ENCODE measurements around the gene GPR55. TPM values are rescaled to one million over a fixed set of nuclear protein-coding genes. Genes with fewer than 3 reads are reported as not detected.
"Not testable (repeated sequence)": the region's sequence is repeated elsewhere in the genome, so short reads cannot be mapped to it uniquely, and the experiment has no call there.

GPR55 gene, protein sequence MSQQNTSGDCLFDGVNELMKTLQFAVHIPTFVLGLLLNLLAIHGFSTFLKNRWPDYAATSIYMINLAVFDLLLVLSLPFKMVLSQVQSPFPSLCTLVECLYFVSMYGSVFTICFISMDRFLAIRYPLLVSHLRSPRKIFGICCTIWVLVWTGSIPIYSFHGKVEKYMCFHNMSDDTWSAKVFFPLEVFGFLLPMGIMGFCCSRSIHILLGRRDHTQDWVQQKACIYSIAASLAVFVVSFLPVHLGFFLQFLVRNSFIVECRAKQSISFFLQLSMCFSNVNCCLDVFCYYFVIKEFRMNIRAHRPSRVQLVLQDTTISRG
- 0.79 TPM in 1 of 2 replicates, not detected in the other for total RNA-seq (2014; rRNA removed; shearing (Covaris generic))

DNA sequence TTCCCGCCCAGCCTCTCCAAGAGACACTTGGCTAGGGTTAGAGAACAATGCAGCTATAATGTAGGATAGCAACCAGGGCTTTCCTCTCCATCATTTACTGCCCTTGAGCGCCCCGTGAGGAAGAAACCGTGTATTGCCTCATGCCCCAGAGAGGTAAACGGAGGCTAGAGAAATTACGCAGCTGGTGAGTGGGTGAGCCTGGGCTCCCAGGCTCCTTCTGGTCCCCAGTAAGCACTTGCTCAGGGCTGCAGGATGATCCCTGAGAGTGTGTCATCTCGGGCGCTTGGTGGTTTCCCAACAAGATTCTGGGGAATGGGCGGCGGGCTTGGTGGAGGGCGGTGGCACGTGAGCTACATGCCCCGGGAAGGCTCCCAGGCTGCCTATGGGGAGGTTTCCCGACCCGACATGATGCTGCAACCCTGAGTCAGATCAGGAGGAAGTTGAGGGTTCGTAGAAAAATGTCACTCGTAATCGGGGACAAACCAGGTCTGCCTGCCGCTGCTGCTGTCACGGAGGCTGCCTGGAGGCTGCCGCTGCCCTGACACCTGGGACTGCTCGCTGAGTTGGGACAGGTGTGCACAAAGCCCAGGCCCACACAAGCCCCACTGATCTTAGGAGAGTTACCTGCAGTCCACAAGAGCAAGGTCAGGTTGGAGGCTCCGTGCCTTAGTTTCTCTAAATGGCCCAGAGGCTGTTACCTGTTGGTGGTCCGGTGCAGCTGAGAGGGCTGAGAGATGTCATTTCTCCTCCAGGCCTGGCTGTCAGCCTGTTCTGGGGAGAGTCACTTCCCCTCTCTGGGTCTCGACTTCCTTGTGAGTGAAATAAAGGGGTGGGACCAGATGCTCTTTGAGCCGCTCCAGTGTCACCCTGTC, at the start of gene GPR55:
TSS of gene GPR55 (minus strand) at position 773 of the 872 bp plus-strand sequence. CDS start 14,280 bp downstream, outside the sequence.
- DNase-seq (ENCODE audit: low read depth) = no peak

DNA sequence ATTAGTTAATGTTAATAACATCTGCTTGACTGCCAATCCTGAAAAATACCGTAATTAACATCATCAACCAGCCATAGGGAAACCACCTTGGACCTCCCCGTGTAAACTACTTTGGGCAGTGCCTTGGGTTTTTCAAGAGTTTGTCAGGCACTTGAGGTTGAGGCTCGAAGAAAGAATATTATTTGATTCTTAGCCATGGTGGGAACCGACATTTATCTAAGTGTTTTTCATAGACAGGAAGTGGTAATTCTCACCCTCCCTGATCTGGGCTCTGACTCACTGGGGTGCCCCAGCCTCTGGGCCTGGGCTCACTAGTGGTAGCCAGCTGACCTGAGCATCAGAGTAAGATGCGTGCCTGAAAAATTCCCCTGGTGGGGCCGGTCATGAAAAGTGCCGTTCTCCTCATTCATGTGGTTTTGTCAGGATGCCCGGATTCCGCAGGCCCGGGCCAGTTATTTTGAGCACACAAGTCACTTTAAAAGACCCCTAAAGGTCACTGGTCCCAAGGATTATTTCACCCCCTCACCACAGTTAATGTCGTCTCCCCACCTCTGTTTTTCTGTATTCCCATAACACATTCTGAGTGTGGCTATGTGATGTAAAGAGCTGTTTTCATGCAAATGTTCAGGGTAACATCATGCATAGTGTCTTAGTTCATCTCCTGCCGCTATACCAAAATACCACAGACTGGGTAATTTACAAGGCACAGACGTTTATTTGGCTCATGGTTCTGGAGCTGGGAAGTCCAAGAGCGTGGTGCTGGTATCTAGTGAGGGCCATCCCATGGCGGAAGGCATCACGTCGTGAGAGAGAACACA, 49.3 kb upstream of the GPR55 start:
- peak; percentile 96 for DNase-seq (ENCODE audit: low read depth)

DNA sequence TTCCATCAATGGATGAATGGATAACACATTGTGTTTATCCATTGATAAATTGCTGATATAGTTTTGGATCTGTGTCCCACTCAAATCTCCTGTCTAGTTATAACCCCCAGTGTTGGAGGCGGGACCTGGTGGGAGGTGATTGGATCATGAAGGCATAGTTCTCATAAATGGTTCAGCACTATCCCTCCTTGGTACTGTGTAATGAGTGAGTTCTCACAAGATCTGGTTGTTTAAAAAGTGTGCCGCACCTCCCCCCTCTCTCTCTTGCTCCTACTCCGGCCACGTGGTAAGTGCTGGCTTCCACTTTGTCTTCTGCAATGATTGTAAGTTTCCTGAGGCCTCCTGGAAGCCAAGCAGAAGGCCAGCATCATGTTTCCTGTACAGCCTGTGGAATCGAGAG, 47.0 kb upstream of the GPR55 start:
- no peak for DNase-seq (ENCODE audit: low read depth)

DNA sequence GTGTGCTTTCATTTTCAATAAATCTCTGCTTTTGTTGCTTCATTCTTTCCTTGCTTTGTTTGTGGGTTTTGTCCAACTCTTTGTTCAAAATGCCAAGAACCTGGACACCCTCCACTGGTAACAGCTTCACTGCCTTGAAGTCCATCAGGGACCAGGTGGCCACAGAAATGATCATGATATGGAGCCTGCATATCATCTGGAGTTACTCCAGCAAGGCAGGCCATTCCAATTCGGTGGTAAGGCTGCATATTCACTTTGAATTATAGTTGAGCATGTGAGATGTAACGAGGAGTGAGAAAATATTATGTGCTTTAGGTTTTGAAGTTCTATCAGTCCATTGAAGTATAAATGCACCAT, 44.6 kb upstream of the GPR55 start:
- no peak for DNase-seq (ENCODE audit: low read depth)

DNA sequence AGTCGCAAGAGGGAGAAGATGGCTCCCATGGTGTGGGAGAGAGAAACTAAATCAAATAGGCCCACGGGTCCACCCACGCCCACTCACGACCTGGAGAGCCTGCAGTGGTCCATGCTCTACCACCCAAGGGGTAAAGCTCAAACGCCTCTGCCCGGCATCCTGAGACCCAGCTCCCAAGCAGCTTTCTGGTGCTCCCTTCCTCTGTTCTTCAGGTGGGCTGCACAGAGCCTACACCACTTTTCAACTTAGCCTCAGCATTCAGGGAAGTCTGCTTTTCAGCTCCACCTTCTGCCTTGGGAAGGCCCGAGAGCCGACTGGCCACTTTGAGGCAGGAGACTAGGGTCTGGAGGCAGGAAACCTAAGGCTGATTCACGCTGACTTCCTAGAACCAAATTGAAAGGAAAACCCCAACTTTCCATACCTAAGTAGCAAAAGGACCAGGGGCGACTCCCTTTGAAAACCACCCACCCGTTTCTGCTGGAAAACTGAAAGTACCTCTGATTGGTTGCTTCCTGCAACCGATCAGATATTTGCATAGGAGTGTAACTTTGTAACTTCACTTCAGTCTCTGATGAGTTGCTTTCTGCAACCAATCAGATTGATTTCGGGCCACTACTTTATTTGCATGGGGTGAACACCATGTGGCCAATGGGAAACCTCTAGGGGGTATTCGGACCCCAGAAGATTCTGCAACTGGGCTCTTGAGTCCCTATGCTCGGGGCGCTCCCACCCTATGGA, 44.0 kb upstream of the GPR55 start:
- peak; percentile 45 for DNase-seq (ENCODE audit: low read depth)

DNA sequence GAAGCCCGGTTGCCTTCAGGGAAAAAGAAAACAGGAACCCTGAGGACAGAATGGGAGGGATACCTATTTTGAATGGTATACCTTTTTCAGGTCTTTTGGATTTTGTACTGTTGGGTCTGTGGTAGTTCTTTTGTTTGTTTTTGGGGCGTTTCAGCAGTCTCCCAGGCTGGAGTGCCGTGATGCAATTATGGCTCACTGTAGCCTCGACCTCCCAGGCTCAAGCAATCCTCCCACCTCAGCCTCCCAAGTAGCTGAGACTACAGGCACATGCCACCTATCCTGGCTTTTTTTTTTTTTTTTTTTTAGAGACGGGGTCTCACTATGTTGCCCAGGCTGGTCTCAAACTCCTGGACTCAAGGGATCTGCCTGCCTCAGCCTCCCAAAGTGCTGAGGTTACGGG, 43.3 kb upstream of the GPR55 start:
- not testable (repeated sequence) for DNase-seq (ENCODE audit: low read depth)

DNA sequence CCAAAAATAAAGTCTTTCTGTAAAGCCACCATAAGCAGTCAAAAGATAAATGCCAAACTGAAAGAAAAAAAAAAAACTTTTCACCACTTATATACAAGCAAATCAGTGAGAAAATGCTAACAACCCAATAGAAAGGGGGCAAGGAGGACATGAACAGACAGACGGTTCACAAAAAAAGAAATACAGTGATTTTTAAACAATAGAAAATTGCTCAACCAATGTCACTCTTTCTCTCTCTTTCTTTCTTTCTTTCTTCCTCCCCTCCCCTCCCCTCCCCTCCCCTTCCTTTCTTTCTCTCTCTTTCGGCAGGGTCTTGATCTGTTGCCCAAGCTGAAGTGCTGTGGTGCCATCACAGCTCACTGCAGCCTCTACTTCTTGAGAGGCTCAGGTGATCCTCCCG, 42.1 kb upstream of the GPR55 start:
- no peak for DNase-seq (ENCODE audit: low read depth)

DNA sequence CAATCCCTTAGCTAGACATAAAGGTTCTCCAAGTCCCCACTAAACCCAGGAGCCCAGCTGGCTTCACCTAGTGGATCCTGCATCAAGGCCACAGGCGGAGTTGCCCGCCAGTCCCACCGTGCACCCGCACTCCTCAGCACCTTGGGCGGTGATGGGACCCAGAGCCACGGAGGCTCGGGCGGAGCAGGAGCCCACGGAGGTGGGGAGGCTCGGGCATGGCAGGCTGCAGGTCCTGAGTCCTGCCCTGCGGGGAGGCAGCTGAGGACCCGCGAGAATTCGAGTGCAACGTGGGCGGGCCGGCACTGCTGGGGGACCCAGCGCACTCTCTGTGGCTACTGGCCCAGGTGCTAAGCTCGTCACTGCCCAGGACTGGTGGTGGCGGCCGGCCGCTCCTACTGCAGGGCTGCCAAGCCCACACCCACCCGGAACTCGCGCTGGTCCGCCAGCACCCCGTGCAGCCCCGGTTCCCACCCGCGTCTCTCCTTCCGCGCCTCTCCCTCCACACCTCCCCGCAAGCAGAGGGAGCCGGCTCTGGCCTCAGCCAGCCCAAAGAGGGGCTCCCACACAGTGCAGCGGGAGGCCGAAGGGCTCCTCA, 39.2 kb upstream of the GPR55 start:
- DNase-seq (ENCODE audit: low read depth) = no peak

DNA sequence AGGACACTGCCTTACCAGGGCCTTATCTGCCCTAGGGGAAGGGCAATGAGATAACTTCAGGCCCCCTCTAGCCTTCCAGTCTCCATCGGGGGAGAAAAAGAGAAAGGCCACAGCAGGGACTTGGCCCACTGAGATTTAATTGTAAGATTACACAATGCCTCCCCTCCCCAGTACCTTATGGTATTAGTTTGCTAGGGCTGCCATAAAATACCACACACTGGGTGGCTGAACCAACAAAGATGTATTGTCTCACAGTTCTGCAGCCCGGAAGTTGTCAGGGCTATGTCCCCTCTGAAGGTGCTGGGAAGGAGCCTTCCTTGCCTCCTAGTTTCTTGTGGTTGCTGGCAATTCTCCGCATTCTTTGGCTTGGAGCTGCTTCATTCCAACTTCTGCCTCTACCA, 36.0 kb upstream of the GPR55 start:
- peak; percentile 85 for DNase-seq (ENCODE audit: low read depth)

DNA sequence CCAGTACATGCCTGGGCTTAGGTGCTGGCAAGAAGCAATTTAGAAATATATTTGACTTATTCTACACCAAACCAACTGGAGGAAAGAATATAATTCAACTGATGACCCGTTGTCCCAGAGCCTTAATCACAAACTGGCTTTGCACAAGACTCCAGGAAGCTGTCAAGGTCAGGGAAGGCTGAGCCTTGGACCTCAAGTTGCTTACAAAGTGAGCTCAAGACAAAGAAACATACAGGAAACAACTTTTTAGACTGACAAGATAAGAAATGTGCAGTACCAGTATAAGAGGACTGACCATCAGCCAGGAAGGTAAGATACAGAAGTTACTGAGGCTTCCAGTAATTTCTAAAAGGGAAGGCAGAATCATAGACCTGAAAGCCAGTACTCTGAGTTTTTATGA, 35.0 kb upstream of the GPR55 start:
- DNase-seq (ENCODE audit: low read depth) = no peak

DNA sequence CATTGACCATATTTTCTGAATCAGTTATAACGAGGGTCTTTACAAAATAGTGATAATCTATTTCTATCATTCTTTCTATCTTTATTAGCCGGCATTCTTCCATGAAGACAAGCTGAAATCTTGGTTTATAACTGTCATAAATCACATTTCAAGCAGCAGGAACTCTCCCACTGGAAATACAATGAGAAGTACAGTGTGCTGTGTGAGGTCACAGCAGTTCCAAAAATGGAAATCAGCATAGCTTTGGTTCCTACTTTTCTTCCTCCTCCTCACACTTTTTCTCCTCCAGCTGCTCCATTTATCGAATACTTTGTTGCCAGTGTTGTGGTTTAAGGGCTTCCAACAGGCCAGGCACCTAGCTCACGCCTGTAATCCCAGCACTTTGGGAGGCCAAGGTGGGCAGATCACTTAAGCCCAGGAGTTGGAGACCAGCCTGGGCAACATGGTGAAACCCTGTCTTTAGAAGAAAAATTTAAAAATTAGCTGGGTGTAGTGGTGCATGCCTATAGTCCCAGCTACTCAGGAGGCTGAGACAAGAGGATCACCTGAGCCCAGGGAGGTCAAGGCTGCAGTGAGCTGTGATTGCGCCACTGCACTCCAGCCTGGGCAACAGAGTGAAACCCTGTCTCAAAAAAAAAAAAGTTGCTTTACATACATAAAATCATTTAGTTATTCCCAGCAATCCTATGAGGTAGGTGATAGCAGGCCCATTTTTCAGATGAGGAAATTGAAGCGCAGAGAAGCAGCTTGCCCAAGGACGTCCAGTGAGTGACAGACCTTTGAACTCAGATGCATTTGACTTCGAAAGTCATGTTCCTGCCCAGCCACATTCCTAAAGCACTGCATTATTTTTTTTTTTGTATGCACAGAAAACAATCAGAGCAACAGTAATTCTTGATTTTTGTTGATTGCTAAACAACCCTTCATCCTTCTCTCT, 34.0 kb upstream of the GPR55 start:
- no peak for DNase-seq (ENCODE audit: low read depth)

DNA sequence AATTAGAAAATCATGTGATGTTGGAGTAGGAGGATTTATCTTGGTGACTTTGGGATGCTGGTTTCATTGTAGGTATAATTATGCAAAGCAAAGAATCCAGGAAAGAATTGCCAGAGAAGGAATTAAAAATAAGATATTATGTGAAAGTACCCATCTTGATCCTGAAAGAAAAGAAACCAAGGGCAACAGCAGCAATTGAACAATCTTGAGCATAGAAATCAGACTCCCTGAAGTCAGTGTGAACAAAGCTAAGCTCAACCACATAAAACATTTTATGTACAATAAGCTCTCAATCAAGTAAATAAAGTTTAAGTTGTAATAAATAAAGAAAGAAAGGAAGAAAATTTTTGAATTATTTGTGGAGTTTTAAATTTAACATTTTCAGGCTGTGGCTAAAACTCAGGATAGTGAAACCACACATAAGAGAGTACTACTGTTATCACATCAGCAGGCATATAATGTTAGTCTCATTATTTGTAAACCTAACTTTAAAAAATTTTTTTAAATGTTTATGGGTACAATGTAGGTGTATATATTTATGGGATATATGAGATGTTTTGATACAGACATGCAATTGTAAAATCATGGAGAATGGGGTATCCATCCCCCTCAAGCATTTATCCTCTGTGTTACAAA, 32.8 kb upstream of the GPR55 start:
- no peak for DNase-seq (ENCODE audit: low read depth)

DNA sequence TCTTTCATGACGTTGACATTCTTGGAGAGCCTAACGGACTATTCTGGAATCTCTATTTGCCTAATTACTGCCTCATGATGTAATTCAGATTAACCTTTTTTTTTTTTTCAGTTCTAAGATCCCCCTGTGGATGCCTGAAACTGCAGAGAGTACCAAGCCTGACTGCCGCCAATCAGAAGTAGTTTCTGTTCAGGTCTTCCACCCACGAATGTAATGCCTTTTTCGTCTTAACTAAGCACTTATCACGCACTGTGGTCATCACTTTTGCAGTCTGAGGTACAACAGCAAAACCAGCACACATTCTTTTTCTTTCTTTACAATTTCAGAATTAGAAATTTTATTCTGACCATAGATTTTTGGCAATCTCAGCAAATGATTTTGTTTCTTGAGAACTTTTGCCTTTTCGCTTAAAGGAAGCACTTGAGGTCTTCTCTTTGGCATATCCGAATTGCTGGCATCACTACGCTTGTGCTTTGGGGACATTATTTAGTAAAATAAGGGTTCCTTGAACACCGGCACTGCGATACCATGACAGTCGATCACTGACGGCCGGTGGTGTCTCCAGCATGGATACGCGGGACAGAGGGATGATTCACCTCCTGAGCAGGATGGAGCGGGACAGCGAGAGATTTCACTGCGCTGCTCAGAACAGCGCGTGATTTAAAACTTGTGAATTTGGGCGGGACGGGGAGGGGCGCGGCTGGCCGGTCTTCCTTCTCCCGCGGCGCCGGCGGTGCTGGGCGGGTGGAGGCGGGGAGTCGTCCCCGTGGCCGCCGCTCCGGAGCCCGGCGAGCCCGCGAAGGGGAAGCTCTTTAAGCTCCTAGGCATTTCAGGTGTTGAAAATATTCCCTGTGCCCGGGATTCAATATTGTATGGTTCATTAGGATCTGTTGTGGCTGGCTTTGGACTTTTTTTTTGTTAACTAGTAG, 32.0 kb upstream of the GPR55 start:
- DNase-seq (ENCODE audit: low read depth) = peak; percentile 72

DNA sequence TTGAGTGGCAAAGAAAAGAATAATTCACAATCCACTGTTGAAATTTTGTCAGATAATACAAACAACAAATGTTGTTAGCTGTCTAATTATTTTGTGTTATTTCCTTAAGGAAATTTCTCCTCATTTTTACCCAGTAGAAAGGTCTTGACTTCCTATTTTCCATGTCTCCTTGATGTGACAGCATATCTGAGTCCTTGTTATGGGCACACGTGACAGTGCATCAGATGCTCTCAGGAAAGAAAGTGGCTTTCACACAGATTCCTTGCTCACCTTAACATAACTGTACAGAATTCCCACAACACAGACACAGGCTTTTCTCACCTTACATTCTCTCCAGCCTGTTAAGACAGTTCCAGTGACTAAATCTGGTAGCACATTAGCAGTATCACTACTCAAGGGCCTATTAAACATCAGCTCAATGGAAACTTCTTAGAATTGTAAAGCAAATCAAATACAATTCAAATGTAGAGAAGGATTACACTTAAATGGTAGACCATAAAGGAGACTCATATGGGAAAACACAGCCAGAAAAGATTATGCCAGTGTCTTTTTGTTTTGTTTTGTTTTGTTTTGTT, 30.2 kb upstream of the GPR55 start:
- DNase-seq (ENCODE audit: low read depth) = no peak

DNA sequence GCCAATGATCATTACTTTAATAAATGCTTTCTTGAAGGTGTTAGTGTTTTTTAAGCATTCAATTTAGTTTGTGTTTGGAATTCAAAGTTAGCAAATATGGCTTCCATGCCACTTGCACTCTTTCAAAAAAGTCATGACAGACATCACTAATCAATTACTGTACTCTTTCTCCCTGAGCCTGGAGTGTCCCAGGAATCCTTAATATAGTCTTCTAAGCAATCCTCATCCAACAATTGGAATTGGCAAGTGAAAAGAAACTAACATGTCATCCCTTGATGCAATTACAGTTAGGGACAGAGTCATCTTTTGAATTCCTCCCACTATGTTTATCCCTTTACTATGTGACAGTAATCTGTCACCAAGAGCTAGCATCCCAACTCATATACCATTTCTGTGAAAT, 29.7 kb upstream of the GPR55 start:
- DNase-seq (ENCODE audit: low read depth) = no peak

DNA sequence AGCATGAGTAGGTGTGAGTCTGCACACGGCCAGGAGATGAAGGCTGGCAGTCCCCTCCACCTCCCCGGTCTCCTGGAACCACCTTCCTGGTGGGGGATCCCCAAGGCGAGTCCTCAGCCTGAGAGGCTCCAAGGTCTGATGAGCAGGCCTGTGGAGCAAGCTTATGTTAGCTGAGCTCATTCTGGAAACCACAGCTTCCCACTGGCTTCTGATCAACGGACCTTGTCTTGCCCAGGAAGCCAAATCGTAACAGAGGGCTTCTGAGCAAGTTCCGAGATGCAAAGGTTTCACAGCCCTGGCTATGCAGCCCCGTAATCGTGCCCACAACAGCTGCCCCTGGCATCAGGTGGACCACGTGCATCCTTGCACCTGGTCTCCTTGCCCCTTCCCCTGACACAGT, 28.8 kb upstream of the GPR55 start:
- no peak for DNase-seq (ENCODE audit: low read depth)

DNA sequence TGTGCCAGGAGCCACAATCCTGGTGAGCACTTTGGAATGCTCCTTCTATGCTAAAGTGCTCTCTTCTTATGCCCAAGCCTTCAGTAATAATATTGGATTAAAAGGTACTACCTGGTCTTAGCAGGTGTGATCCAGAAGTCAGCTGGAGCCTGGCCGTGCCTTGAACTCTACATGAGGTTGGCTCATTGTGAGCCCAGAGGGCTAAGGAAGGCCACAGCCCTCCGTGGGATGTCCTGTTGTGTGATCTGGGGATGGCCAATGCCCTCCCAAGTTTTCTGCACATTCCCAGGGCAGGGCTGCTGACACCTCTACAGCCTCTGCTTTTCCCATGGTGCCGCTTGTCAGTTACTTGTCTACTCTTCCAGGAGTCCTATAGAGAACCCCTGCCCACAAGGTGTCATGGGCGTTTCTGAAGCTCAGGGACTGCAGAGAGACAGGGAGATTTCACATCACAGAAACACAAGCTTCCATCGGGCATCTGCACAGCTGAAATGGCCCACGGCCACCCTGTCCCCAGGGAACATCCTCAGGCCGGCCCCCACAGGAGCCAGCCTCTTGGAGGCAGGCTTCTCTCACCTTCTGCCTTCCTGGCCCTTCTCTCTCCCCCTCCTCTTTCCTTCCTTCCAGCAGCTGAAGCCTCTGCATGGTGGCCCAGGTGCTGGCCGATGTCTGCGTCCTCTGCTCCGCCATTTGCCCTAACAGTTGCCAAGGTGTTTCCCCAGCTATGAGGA, 27.3 kb upstream of the GPR55 start:
- no peak for DNase-seq (ENCODE audit: low read depth)

Measured in M059J (cell line).